HAP-1 (cell line): ENCODE results near the gene KRTAP10-4.
"Not testable (repeated sequence)": the region's sequence is repeated elsewhere in the genome, so short reads cannot be mapped to it uniquely, and the experiment has no call there.

ENCODE experiments used
- DNase-seq, 2 experiments: peaks; one replicate each; pipeline ENCODE4 v3.0.0-alpha.2; 2016 to 2020; ENCODE audit warnings: low spot score in 2 of 2
- H3K27me3 ChIP-seq: fragments of 250-450 bp; sonication (Bioruptor Pico); 2 replicates; pipeline ENCODE4 v1.5.1; 2020; ENCODE audit warnings: low read depth, mild to moderate bottlenecking, moderate library complexity
- H3K36me3 ChIP-seq: fragments of 250-450 bp; sonication (Bioruptor Pico); replicated peaks from 2 replicates; pipeline ENCODE4 v1.5.1; 2020; ENCODE audit warnings: mild to moderate bottlenecking
- H3K4me1 ChIP-seq: fragments of 250-450 bp; sonication (Bioruptor Pico); 2 replicates; pipeline ENCODE4 v1.5.1; 2020; ENCODE audit warnings: mild to moderate bottlenecking
- H3K4me3 ChIP-seq: fragments of 250-450 bp; sonication (Bioruptor Pico); 2 replicates; pipeline ENCODE4 v1.5.1; 2020; ENCODE audit warnings: mild to moderate bottlenecking, moderate library complexity
- H3K9me3 ChIP-seq: fragments of 250-450 bp; sonication (Bioruptor Pico); 2 replicates; pipeline ENCODE4 v1.5.1; 2020; ENCODE audit warnings: mild to moderate bottlenecking, moderate library complexity
- in situ Hi-C: fragments of 300-500 bp; cut with MboI; formaldehyde crosslinking; loops from 3 replicates; pipeline ENCODE4 v1.14.3; 2020; ENCODE audit warnings: low sequenced_read_pairs, inconsistent platforms, mixed read lengths

Gene KRTAP10-4

DNA sequence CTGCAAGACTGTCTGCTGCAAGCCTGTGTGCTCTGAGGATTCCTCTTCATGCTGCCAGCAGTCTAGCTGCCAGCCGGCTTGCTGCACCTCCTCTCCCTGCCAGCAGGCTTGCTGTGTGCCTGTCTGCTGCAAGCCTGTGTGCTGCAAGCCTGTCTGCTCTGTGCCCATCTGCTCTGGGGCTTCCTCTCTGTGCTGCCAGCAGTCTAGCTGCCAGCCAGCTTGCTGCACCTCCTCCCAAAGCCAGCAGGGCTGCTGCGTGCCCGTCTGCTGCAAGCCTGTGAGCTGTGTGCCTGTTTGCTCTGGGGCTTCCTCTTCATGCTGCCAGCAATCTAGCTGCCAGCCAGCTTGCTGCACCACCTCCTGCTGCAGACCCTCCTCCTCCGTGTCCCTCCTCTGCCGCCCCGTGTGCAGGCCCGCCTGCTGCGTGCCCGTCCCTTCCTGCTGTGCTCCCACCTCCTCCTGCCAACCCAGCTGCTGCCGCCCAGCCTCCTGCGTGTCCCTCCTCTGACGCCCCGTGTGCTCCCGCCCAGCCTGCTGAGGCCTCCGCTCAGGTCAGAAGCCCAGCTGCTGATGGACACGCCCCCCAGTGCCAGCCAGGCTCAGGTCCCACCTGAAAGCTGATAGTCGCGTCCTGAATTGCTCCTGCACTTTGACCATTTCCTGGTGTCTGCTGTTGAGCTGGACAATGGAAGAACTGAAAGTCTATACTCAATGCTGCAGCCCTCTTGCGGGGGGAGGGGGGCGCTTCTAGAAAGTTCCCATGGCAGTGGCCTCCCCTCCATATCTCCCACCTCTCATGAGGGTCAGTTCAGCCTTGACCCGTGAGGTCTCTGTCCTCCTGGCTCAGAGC is 1.2 kb downstream of the KRTAP10-4 start:
- in situ Hi-C loops = no loop called here
- no peaks in the 10 kb centered on the region for H3K9me3 ChIP-seq

GRCh38 chr21:44575307-44576024 is 1.9 kb downstream of the KRTAP10-4 start:
- in situ Hi-C loops = no loop called here
- Histone ChIP-seq H3K36me3 (no peaks in the 10 kb centered on the region), H3K4me1 (no peaks in the 10 kb centered on the region), H3K4me3 (no peak overlapping the region), H3K27me3 (no peaks in the 10 kb centered on the region), H3K9me3 (no peaks in the 10 kb centered on the region)
- no peak for DNase-seq

More for the DNA sequence above, 1.2 kb downstream of the KRTAP10-4 start:
- Histone ChIP-seq H3K4me1 (no peaks in the 10 kb centered on the region), H3K4me3 (no peak overlapping the region), H3K36me3 (no peaks in the 10 kb centered on the region), H3K27me3 (no peaks in the 10 kb centered on the region)
- no peak for DNase-seq

DNA sequence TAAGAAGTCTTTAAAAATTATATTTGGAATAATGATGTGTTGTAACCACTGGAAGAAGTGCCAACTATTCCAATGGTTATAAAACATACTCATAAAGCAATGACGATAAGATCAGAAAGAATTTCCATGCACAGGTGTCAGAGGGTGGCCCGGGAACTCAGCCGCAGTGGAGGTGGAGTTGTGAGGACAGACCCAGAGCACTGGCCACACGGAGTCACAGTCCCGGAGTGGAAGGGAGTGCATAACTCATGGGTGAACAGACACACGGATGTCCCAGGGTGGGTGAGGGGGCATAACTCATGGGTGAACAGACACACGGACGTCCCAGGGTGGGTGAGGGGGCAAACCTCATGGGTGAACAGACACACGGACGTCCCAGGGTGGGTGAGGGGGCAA is 2.5 kb downstream of the KRTAP10-4 start:
- DNase-seq = no peak
- H3K9me3 ChIP-seq = no peaks in the 10 kb centered on the region
- no peaks in the 10 kb centered on the region for H3K4me1 ChIP-seq
- H3K4me3 ChIP-seq = no peak overlapping the region
- in situ Hi-C loops = no loop called here
- H3K27me3 ChIP-seq = no peaks in the 10 kb centered on the region
- H3K36me3 ChIP-seq = no peaks in the 10 kb centered on the region

DNA sequence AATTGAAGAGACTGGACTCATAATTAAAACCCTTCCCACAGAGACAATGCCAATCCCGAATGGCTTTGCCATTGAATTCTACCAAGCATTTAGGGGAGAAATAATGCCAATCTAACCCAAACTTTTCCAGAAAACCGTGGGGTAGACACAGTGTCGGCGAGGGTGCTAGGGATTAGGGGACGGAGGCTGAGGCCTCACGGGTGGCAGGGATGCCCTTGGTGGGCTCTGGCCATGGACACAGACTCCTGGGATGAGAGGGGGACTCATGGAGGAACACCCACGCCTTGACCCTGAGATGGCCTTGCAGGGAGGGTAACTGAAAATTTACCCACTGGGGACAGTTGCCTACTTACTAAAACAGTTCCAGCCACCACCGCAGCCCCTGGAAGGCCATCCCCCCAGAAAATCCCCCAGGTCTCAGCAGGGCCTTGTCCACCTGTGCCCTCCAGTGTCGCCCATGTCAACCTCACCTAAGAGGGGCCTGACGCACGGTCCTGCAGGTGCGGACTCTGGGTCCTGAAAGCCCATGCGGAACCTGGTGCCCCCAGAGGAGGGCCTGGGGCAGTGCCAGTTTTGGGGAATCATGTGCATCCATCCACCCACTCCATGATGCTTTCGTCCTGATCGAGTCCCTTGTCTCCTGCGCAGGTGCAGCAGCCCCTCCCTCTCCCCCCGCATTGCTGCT is 5.0 kb downstream of the KRTAP10-4 start:
- no peak for DNase-seq
- Histone ChIP-seq H3K36me3 (no peaks in the 10 kb centered on the region), H3K4me1 (no peaks in the 10 kb centered on the region), H3K9me3 (peaks cover 4% of the 10 kb centered on the region; the same call in 1 of the 2 replicates), H3K4me3 (no peak overlapping the region), H3K27me3 (no peaks in the 10 kb centered on the region)
- in situ Hi-C loops = no loop called here

GRCh38 chr21:44579056-44579832 is 5.7 kb downstream of the KRTAP10-4 start:
- in situ Hi-C loops = no loop called here
- H3K27me3 ChIP-seq = no peaks in the 10 kb centered on the region
- DNase-seq = no peak

DNA sequence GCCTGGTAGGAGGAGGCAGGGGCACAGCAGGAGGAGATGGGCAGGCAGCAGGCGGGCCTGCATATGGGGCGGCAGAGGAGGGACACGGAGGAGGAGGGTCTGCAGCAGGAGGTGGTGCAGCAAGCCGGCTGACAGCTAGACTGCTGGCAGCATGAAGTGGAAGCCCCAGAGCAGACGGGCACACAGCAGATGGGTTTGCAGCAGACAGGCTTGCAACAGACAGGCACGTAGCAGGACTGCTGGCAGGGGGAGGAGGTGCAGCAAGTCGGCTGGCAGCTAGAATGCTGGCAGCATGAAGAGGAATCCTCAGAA is 6.3 kb downstream of the KRTAP10-4 start:
- H3K9me3 ChIP-seq = peaks cover 4% of the 10 kb centered on the region; the same call in 1 of the 2 replicates
- no peaks in the 10 kb centered on the region for H3K27me3 ChIP-seq
- in situ Hi-C loops = no loop called here
- no peaks in the 10 kb centered on the region for H3K36me3 ChIP-seq
- H3K4me3 ChIP-seq = no peak overlapping the region
- DNase-seq = no peak
- H3K4me1 ChIP-seq = no peaks in the 10 kb centered on the region

More at GRCh38 chr21:44579056-44579832, 5.7 kb downstream of the KRTAP10-4 start:
- Histone ChIP-seq H3K36me3 (no peaks in the 10 kb centered on the region), H3K4me1 (no peaks in the 10 kb centered on the region), H3K9me3 (peaks cover 4% of the 10 kb centered on the region; the same call in 1 of the 2 replicates), H3K4me3 (no peak overlapping the region)

- H3K27me3 ChIP-seq, H3K4me3 ChIP-seq, H3K36me3 ChIP-seq, H3K4me1 ChIP-seq, DNase-seq, in situ Hi-C loops, H3K9me3 ChIP-seq: not testable (repeated sequence)
These were observed 6.8 kb downstream of the KRTAP10-4 start, which contains the start of gene KRTAP10-5 for GRCh38 chr21:44580231-44580821. TSS of gene KRTAP10-5 (minus strand) at chr21:44580604. CDS start at chr21:44580578, 26 bp downstream.

GRCh38 chr21:44581158-44581557 is 7.6 kb downstream of the KRTAP10-4 start:
- Histone ChIP-seq H3K4me3 (no peak overlapping the region), H3K27me3 (no peaks in the 10 kb centered on the region), H3K9me3 (peaks cover 4% of the 10 kb centered on the region; the same call in 1 of the 2 replicates), H3K36me3 (no peaks in the 10 kb centered on the region), H3K4me1 (no peaks in the 10 kb centered on the region)
- in situ Hi-C loops = no loop called here
- DNase-seq = no peak

- Histone ChIP-seq H3K27me3 (no peaks in the 10 kb centered on the region), H3K4me1 (no peaks in the 10 kb centered on the region), H3K36me3 (no peaks in the 10 kb centered on the region), H3K9me3 (peaks cover 4% of the 10 kb centered on the region), H3K4me3 (no peak overlapping the region)
- DNase-seq = no peak
- in situ Hi-C loops = no loop called here
These were observed 8.5 kb downstream of the KRTAP10-4 start for GRCh38 chr21:44582055-44582454.

DNA sequence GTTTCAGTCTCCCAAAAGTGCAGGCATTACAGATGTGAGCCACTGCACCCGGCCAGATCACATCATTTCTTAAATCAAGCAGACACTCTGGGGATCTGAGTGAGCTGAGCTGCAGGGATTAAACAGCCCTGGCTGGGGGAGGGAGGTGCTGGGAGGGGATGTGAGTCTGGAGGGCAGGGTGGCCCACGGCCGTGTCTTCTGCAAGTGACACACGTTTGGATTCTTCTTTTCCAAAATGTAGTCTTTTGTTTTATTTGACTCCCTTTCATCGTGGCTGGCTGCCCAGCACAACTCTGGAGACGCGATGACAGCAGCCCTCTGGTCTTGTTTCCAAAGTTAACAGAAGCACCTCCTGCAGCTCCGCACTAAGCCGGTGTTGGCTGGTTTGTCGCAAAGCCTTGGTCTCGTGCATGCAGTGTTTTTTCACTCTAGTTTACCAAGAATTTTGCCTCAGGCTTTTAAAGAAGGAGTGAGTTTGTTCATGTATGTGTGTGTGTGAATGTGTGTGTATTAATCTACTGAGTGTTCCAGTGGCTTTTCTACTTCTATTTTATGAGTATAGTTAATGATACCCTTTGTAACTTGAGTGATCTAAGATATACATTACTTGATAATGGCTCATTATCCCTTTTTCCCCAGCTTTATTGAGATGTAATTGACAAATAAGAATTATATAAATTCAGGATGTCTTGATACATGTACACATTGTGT is 9.7 kb downstream of the KRTAP10-4 start:
- Histone ChIP-seq H3K4me3 (no peak overlapping the region), H3K4me1 (no peaks in the 10 kb centered on the region), H3K36me3 (no peaks in the 10 kb centered on the region), H3K9me3 (peaks cover 4% of the 10 kb centered on the region), H3K27me3 (no peaks in the 10 kb centered on the region)
- DNase-seq = no peak
- in situ Hi-C loops = no loop called here

GRCh38 chr21:44583800-44584147 is 10.2 kb downstream of the KRTAP10-4 start:
- H3K36me3 ChIP-seq = no peaks in the 10 kb centered on the region
- peaks cover 4% of the 10 kb centered on the region for H3K9me3 ChIP-seq
- no peak overlapping the region for H3K4me3 ChIP-seq
- no peak for DNase-seq
- H3K27me3 ChIP-seq = no peaks in the 10 kb centered on the region
- no peaks in the 10 kb centered on the region for H3K4me1 ChIP-seq
- in situ Hi-C loops = no loop called here

DNA sequence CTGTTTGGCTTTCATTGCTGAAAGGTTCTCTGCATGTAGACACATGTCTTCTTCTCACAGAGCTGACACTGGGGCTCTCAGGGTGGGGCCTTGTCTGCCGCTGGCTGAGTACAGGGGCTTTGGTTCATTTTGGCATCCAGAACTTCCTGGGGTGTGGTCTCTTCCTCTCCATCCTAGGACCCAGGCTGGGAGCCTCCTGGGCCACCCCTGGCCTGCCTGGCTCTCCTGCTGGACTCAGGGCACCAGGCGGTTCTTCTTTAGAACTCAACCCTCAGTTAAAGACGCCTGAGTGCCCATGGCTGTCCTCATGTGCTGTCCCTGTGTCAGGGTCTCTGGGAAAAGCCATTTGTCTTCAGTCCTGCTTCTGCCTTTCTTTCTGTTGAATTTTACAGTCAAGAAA is 12.4 kb downstream of the KRTAP10-4 start:
- H3K4me1 ChIP-seq = no peaks in the 10 kb centered on the region
- DNase-seq = no peak
- H3K4me3 ChIP-seq = no peak overlapping the region
- in situ Hi-C loops = no loop called here
- no peaks in the 10 kb centered on the region for H3K27me3 ChIP-seq
- H3K9me3 ChIP-seq = peaks cover 4% of the 10 kb centered on the region
- H3K36me3 ChIP-seq = no peaks in the 10 kb centered on the region
